GM12873 (cell line): Measurements from ENCODE around the gene PRKAA1.

ENCODE experiments used
- TF ChIP-seq, protein P1 (sequence below): IDR thresholded peaks from 2 replicates; pipeline ENCODE4 v1.5.1; 2012; ENCODE audit warnings: low read depth, mild to moderate bottlenecking, moderate library complexity, low read length, control low read depth; ENCODE audit not compliant: insufficient read depth; ENCODE audit errors: missing control alignments

The PRKAA1 gene

DNA sequence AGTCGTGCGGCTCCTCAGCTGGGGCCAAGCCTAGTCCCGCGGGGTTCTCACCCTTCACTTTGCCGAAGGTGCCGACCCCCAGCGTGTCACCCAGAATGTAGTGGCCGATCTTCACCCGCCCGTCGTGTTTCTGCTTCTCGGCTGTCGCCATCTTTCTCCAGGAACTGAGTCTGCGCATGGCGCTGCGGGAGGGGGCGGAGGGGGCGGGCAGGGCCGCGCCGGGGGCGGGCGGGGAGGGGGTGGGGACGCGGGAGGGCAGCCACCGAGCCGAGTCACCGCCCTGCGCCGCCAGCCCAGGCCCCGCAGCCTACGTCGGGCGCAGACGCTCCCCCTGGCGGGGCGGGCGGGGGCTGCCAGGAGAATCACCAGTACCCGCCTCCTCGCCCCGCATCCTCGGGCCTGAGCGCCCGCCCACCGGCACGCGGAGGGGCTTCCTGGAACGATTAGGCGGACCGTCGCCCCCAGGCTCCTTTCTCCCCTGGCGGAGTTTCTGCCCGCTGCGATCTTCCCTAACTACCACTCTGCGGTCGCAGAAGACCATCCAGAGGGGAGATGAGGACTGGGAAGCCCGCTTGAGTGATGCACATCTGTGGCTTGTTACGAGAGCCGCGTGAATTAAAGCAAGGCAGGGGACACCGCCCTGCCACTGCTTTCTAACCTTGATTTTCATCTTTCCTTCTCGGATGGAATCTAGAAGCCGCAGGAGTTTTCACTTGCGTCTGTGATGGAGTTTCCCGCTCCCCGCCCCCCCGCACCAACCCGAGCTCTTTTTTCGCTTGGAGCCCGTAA is at the start of gene PRKAA1:
PRKAA1 (minus strand) TSS at position 363 of the 789 bp plus-strand sequence; CDS start at position 178, 185 bp downstream.
- TF ChIP-seq, protein P1, sequence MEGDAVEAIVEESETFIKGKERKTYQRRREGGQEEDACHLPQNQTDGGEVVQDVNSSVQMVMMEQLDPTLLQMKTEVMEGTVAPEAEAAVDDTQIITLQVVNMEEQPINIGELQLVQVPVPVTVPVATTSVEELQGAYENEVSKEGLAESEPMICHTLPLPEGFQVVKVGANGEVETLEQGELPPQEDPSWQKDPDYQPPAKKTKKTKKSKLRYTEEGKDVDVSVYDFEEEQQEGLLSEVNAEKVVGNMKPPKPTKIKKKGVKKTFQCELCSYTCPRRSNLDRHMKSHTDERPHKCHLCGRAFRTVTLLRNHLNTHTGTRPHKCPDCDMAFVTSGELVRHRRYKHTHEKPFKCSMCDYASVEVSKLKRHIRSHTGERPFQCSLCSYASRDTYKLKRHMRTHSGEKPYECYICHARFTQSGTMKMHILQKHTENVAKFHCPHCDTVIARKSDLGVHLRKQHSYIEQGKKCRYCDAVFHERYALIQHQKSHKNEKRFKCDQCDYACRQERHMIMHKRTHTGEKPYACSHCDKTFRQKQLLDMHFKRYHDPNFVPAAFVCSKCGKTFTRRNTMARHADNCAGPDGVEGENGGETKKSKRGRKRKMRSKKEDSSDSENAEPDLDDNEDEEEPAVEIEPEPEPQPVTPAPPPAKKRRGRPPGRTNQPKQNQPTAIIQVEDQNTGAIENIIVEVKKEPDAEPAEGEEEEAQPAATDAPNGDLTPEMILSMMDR = peak; percentile 60

DNA sequence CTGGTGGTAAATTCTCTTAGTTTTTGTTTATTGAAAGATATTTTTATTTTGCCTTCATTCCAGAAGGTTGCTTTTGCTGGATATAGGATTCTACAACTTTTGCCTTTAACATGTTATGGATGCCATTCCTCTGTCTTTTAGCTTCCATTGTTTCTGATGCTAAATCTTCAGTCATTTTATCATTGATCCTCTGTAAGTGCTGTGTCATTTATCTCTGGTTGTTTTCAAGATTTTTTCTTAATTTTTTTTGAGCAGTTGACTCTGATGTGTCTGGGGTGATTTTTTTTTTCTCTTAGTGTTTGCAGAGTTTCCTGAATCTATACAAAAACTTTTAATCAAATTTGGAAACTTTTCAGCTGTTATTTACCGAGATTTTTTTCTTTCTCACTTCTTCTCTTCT is 49.4 kb upstream of the PRKAA1 start:
- TF ChIP-seq, protein P1 = no peak

DNA sequence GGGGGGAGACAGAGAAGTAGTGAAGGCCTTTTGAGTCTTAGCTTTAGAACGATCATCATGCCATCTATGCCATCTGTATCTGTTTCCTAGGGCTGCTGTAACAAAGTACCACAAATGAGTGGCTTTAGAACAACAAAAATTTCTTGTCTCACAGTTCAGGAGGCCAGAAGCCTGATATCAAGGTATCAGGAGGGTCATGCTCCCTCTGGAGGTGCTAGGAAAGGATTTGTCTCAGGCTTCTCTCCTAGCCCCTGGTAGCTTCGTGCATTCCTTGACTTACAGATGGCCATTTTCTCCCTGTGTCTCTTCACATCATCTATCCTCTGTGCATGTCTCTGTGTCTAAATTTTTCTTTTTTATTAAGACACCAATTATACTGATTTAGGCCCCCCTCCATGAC is 48.2 kb upstream of the PRKAA1 start:
- TF ChIP-seq, protein P1 = no peak

GRCh38 chr5:40844565-40844964 is 46.4 kb upstream of the PRKAA1 start:
- TF ChIP-seq, protein P1 = no peak

- TF ChIP-seq, protein P1 = no peak
Measured at GRCh38 chr5:40842351-40842750, 44.2 kb upstream of the PRKAA1 start.

DNA sequence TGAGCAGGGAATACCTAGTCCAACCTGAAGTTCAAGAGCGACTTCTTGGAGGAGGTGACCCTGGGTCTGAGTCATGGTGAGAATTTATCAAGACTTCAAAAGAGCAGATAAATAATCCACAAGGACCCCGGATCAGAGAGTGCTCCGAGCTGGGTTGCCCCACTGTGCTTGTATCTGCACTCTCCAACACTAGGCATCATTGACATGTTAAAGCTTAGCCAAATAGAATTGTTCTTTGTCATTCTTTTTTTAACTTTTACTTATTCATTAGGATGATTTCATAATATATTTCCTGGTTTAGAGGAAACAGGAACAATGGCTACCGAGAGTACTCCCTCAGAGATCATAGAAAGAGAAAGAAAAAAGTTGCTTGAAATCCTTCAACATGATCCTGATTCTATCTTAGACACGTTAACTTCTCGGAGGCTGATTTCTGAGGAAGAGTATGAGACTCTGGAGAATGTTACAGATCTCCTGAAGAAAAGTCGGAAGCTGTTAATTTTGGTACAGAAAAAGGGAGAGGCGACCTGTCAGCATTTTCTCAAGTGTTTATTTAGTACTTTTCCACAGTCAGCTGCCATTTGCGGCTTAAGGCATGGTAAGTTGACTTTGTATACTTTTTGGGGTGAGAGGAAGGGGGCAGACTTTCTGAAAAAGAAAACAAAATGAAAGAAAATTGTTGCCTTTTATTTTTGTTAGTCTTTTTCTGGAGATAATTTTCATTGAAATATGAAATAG is 43.1 kb upstream of the PRKAA1 start, which contains the start of gene CARD6:
CARD6 (plus strand) TSS at position 300 of the 738 bp plus-strand sequence; CDS start at position 316, 16 bp downstream.
- TF ChIP-seq, protein P1 = peak; percentile 4

DNA sequence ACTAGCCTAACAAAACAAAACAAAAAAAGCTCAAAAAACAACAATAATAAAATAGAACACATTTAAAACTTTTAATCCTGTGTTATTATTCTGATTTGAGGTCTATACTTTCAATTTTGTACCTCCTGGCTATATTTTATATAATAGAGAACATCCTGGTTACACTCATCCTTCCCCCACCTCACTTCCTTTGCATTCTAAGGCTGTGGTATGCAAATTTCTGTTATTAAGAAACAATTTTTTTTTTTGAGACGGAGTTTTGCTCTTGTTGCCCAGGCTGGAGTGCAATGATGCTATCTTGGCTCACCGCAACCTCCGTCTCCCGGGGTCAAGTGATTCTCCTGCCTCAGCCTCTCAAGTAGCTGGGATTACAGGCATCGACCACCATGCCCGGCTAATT is 39.9 kb upstream of the PRKAA1 start:
- TF ChIP-seq, protein P1 = no peak
